AML-193 (cell line): Measurements from ENCODE around the gene SH2D6.
A peak's percentile ranks its signal among the peaks of the same experiment; 100 is the strongest.
"Not testable (repeated sequence)": the region's sequence is repeated elsewhere in the genome, so short reads cannot be mapped to it uniquely, and the experiment has no call there.

Source experiments
- DNase-seq, 2 experiments: peaks; one replicate each; lab custom pipeline; 2025; lab: John Stamatoyannopoulos, UW

SH2D6 gene

DNA sequence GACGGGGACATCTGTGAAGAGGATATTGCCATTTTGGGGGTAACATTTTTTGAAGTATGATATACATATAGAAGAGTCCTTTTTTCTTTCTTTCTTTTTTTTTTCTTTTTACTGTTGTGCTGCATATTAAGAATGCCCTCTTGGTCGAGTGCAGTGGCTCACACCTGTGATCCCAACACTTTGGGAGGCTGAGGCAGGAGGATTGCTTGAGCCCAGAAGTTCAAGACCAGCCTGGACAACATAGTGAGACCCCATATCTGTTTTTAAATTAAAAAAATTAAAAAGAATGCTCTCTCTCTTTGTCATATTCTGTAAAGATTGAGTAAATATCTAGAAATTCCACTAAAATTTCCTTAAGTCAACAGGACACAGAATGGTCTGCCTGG is 3.6 kb downstream of the SH2D6 start:
- no peak for DNase-seq

GRCh38 chr2:85423525-85423924 is 5.0 kb downstream of the SH2D6 start:
- DNase-seq, result no peak

DNA sequence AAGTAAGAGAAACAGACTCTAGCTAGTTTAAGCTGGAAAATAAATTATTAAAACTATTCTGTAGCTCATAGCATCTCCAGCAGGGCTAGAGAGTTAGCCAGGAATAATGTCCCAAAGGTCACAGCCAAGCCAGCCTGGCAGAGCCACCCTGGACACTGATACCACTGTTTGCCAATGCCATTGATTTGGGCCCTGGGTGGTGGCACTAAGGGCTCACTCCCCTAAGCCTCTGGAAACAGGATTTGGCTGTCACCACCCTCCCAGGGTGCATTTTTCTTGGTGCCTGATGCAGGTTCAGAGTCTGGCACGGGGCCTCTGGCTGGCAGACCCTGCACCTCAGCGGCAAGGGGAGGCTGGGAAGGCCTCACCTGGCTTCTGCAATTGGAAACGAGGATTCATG is 7.1 kb downstream of the SH2D6 start:
- DNase-seq, result no peak

- DNase-seq, result no peak
These were observed 8.9 kb downstream of the SH2D6 start for GRCh38 chr2:85427300-85427835.

DNA sequence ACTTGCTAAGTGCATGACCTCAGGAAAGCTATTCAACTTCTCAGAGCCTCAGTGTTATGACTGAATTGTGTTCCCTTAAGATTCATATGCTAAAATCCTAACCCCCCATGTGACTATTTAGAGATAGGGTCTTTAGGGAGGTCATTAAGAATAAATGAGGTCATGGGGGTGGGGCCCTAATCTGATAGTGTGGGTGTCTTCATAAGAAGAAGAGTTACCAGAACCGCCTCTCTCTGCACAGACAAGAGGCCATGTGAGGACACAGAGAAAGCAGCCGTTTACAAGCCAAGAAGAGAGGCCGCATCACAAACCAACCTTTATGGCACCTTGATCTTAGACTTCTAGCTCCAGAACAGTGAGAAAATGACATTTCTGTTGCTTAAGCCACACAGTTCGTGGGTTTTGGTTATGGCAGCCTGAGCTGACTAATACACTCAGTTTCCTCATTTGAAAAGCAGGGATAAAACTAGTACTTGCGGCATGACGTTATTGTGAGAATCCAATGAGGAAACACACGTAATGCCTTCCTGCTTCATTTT is 9.9 kb downstream of the SH2D6 start:
- peak; percentile 53 to 57 for DNase-seq

- no peak for DNase-seq
These were observed 10.9 kb downstream of the SH2D6 start for GRCh38 chr2:85429213-85429923.

GRCh38 chr2:85429924-85430289 is 11.4 kb downstream of the SH2D6 start:
- no peak for DNase-seq

- no peak for DNase-seq
These were observed 12.4 kb downstream of the SH2D6 start for GRCh38 chr2:85430752-85431569.

GRCh38 chr2:85431570-85432205 is 13.2 kb downstream of the SH2D6 start:
- DNase-seq, result no peak

- no peak for DNase-seq
These were observed 15.1 kb downstream of the SH2D6 start for GRCh38 chr2:85433511-85434089.

DNA sequence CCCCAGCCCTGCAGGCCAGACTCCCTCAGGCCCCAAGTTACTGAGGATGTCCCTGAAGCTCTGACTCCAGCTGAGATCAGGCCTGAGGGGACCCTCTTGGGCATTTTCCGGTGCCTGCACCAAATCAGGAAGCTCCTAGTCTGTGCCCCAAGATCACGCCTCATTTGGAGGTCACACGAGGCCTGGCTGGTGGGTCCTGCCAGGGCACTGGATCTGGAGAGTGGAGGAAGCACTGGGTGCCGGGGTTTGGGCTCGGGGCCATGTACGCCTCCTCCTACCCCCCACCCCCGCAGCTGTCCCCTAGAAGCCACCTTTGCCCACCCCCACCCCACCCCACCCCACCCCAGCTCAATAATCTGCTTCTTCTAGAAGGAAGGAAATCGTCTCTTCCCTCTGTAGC is 16.2 kb downstream of the SH2D6 start:
- DNase-seq, result no peak

DNA sequence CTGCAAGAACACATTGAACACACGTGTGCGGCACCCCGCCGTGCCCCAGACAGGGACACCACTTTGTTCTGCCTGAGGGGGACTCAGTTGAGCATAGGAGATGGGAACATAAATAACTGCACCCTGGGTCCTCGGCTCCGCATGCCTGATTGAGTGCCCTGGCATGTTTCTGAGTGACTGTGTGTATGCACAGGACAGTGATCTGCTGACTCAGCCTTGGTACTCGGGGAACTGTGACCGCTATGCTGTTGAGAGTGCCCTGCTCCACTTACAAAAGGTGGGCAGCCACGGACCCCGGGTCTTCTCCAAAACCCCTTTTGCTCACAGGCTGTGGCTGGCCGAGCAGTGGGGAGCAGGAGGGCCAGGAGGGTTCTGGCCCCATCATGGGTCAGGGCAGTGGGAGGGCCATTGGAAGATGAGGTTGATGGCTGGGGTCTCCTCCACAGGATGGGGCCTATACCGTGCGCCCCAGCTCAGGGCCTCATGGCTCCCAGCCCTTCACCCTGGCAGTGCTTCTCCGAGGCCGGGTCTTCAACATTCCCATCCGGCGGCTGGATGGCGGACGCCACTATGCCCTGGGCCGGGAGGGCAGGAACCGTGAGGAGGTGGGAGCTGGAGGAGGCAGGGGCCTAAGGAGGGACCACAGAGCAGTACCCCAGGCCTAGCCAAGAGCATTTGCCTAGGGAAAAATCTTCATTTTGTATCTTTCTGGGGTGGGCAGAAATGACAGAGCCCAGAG is 16.9 kb downstream of the SH2D6 start:
- DNase-seq, result no peak

GRCh38 chr2:85435981-85436835 is 17.7 kb downstream of the SH2D6 start:
- DNase-seq, result no peak

DNA sequence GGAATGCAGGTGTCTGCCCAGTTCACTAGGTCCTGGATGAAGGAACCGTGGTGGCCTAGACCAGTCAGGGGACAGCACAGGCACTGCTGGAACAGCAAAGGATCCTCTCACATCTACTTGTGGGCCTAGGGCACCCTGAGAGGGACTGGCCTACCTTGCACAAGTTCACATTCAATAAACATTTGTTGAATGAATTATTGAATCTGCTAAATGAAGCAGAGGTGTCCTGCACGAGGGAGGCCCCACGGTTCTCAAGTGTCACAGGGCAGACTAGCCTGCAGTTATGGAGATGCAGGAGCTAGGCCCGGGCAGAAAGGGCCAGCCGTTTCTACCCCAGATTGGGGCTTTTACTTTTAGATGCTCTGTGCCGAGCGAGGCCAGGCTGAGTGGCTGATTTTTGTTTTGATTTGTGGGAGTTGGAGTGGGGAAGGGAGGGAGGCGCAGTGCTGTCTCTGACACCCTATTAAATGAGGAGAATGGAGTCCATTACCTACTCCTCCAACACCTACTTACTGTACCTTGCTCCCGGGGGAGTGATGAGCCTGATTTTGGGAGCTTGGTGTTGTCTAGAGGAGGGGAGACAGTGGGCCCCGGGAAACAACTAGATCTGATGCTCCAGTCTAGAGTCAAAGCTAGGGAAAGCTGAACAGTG is 18.4 kb downstream of the SH2D6 start:
- no peak for DNase-seq

DNA sequence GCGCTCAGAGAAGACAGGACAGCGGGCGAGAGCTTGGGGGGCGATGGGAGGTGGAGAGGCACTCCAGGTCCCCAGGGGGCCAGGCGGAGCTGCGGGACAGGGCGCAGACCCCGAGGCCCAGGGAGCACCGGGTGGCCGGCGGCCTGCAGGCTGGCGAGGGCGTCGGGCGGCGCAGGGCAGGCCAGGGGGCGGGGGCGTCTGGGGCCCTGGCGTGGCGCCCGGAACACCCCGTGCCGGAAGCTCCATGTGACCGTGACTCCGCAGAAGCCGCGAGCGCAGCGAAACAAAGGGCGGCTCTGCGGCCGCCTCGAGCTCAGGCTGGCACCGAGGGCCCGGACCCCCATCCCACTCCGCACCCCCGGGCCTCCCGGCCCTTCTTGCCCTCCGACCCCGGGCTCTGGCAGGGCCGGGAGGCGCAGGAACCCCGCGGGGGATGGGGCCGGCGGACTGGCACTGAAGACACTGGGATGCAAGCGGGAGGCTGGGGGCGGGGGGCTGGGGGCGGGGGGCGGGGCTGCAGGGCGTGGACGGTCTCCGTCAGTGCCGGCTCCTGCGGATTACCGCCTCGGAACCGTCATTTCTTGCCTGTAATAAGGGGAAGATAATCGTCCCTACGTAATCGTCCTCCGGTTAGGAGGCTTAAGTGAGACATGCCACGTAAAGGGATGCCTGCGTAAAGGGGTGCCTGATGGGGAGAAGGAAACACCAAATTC is 19.1 kb downstream of the SH2D6 start:
- peak; percentile 72 to 75 for DNase-seq

DNA sequence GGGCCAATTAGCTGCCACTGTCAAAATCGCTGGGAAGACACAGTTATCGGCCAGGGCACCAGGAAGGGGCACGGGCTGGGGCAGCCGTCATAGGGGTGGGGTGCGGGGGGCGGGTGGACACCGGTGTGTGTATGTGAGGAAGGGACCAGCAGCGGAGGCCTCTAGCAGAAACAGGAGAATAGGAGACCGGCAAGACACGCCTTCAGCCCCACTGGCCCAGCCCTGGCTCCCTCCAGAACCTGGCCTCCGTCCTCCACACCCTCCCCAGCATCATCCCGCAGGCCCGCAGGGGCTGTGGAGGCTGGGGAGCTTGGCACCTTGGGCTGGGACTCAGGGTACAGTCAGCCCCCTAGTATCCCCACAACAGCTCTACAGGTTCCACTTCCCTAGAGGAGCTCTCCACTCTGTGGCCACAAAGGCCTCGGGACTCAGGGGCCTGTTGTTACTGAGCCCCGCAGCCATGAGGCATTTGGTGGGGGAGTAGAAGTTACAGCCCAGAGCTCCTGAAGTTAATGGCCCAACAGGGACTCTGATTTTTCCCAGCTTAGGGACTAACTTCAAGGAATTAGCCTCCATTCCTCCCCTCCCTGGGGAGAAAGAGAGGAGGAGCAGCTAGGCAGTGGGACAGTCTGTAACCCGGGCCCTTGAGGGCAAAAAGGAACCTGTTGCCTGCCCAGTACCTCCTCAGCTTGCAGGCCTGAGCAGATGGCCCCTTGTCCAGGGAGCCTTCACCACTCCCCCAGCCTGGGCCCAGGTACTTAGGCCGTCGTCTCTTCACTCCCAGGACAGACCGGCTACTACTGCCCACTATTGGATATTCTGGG is 19.9 kb downstream of the SH2D6 start:
- DNase-seq, result no peak

DNA sequence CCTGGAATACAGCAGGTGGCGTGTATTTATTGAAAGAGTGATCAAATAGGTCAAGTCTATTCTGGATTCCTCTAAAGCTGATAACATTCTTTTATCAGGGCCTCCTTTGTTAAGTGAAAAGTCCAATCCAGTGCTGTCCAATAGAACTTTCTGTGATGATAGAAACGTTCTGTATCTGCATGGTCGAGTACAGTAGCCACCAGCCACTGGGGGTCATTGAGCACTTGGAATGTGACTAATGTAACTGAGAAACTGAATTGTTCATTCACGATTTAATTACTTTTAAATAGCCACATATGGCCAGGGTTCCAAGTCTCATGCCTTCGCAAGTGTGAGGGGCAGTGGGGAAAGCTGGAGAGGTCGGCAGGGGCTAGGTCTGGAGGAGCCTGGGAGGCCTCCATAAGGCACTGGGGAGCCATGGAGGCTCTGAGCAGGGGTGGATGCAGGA is 20.5 kb downstream of the SH2D6 start:
- no peak for DNase-seq

GRCh38 chr2:85439569-85439968 is 21.1 kb downstream of the SH2D6 start:
- DNase-seq, result not testable (repeated sequence)
